ENCODE measurements around the gene SLX9.

SLX9 gene

DNA sequence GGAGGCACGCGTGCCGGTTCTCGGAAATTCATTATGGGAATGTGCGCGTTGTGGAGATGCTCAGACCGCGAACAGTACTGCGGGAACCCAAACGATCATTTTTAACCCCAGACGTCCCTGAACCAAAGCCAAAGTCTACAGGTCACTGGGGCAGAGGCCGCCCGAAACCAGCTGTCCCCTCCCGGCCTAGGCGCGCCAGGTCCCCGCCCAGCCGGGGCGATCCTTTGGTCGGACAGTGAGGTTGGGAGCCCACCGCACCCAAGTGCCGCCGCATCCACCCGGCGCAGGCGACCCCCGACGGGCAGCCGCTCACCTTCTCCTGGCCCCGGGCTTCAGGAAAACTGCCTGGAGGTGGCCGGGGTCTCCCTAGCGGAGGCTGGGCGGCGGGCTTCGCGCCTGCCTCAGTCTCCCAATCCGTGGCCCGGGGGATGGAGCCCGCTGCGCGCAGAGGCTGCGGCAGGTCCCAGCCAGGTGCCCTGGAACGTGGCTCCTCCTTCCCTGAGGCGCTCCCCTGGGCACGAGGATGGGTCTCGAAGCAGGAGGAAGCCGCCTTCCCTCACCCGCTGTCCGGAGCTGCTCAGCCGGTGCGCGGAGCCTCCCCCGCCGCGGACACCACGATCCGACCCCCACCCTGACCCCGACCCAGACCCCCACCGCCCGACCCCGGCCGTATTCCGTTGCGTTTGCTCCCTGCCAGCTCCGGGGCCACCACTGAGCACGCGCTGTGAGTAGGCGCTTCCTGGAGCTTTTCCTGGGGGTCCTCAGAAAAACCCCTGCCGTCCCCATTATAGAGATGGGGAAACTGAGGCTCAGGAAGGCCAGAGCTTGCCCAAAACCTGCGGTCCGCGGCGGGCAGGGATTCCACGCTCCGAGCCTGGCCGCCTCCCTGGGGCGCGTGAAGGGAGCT is 8.1 kb upstream of the SLX9 start:
- no peak for DNase-seq

DNA sequence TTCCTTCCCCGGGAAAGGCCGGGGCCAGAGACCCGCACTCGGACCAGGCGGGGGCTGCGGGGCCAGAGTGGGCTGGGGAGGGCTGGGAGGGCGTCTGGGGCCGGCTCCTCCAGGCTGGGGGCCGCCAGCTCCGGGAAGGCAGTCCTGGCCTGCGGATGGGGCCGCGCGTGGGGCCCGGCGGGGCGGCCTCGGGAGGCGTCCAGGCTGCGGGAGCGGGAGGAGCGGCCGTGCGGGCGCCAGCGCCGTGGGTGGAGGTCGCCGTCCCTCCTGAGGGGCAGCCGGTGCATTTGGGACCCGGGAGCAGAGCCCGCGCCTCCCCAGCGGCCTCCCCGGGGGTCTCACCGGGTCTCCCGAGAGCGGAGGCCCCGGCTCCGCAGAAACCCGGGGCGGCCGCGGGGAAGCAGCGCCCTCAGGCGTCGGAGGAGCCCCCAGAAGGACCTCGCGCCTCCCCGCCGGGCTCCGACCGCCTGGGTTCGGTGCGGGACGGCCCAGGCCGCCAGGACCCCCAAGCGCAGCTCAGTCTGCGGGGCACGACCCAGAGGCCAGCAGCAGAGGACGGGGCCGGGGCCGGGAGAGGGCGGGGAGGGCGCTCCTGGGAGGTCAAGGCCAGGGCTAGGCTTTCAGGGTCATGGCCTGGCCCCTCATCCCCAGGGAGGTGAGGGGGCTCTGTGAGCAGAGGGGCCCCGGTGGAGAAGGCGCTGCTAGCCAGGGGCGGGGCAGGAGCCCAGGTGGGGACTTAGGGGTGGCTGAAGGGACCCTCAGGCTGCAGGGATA is 7.2 kb upstream of the SLX9 start:
- no peak for DNase-seq

DNA sequence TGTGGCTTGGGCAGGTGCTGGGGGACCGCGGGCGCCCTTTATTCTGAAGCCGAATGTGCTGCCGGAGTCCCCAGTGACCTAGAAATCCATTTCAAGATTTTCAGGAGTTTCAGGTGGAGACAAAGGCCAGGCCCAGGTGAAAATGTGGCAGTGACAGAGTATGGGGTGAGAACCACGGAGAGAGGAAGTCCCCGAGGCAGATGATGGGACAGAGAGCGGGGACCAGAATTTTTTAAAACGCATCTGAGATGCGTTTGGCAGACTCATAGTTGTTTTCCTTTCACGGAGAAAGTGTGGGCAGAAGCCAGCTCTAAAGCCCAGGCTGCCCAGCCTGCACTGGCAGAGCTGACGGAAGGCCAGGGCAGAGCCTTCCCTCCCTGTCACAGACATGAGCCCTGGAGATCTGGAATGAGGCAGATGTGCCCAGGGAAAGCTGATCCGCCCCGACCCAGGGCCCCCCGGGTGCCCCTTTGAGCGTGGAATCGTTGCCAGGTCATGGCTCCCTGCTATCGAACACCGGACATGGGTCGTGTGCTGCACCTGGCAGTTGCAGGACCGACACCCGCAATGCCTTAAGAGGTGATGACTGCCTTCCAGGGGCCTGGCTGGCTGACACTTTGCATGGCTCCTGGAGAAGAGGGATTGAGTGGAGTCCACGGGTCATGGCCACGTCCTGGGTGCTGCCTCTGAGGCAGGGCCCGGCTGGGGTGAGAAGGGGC is 6.5 kb upstream of the SLX9 start:
- no peak for DNase-seq

DNA sequence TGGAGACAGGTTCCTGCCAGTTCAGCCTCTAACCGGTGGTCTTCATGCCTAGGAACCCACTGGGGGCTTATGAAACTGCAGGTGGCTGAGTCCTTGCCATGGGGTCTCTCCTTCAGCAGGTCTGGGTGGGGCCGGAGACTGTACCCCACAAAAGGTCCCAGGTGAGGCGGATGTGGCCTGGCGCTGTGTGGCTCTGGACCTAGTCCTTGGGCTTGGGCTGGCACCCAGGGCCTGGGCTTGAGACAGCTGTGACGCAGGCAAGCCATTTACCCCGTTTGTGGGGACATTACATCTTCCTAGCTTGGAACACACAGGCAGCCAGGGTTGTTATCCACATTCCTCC is 5.9 kb upstream of the SLX9 start:
- no peak for DNase-seq

DNA sequence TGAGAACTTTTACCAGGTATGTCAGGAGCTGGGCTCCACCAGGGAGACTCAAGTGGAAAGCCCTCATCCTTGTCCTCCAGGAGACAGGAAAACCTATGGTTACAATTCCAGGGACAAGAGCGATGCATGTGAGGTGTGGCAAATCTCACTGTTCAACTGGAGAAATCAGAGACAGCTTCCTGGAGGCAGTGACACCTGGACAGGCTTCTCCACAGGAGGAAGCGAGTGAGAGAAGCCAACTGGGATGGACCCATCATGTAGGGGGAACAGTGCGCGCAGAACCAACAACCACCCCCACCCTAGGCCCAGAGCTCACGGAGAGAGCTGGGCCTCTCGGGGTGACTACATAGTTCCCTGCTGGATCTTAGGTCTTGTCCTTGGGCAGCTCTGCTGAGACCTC is 5.6 kb upstream of the SLX9 start:
- no peak for DNase-seq

DNA sequence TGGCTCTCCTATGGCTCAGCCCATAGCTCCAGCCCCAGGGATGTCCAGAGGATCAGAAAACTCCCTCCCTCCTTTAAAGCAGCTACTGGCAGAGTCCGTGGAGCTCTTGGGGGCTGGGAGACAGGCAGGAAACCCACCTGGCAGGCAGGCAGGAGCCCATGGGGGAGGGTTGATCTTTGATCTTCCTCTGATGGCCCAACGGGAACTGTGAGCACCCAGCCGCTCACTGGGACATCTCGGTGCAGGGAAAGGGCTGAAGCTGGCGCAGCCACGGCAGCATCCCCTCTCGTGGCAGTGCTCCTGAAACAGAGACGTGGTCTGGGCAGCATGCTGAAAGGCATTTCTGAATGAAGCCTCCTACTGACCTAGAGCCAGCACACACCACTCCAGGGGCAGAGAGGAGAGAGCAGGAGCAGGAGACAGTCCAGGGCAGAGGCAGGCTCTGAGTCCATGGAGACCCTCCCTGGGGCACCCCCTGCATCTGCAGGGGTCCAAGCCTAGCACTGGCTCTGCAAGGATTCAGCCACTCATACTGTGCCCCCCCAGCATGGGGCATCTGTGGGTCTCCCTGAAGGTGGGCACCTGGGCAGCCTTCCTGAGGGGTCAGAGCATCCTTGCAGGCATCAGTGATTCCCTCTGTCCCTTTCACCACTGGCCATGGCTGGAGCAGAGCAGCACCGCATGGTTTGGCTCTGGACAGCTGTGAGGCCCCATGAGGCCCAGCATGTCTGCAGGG is 4.9 kb upstream of the SLX9 start:
- no peak for DNase-seq

DNA sequence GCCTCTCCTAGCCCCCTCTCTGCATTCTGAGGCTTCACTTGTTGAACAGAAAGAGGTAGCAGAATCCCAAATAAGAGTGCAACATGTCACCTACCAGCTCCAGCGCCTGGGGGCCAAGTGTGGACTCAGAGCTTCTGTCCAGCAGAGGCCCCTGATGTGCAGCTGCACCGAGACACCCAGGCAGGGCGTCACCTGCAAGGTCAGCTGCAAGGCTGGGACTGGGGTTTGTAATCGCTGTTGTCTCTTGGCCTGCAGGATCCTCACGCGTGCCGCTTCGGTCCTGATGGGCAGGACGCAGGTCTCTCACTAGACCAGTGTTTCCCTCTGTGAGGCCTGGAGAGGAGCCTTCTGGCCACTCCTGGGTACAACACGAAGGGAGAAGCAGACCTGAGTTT is 4.3 kb upstream of the SLX9 start:
- DNase-seq = no peak

DNA sequence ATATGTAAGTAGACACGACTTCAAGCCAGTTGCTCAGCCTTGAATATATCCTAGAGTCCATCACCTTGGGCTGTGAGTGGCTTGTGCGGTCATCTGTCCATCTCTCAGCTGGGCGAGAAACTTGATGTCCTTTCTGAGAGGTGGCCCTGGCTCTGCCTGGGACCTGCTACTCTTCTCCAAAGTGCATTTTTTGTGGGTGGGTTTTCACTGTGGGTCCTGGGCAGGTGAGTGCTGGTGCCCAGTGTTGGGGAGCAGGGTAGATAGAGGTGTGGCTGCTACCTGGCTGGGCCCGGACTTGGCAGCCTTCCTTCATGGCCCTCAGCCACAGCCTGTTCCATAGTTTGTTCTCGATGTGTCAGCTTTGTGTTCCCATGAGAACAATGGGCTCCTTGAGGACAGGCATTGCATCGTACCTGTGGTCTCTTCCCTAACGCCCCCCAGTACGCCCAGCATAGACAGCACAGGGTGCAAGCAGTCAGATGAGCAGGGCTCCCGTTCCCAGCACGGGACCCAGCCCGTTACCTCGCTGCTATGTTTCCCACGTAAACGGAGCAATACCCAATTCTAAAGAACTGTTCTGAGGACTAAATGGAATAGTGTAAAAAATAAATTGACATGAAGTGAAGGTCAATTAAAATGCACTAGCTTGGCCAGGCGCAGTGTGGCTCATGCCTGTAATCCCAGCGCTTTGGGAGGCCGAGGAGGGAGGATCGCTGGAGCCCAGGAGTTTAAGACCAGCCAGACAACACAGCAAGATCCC is 877 bp upstream of the SLX9 start:
- no peak for DNase-seq

DNA sequence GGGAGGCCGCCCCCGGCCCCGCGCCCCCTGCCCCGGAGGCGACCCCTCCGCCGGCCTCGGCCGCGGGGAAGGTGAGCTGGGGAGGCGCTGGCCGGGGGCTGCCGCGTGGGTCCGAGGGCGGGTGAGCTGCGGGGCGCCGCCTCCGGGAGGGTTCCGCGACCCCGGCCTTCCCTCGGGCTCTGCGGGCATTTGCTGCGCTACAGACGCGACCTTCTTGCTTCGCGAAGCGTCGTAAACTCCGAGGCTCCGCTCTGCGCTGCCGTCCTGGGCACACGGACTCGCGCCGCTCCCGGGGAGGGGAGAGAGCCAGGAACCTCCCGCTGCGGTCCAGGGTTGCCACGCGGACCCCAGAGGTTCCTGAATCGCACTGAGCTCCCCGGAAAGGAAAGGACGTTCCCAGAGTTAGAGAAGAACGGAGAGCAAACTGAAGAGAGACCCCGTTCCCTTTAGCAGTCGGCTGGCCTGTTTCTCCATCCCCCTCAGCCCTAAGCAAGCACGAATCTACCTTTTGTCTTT is 345 bp downstream of the SLX9 start:
- DNase-seq = no peak

DNA sequence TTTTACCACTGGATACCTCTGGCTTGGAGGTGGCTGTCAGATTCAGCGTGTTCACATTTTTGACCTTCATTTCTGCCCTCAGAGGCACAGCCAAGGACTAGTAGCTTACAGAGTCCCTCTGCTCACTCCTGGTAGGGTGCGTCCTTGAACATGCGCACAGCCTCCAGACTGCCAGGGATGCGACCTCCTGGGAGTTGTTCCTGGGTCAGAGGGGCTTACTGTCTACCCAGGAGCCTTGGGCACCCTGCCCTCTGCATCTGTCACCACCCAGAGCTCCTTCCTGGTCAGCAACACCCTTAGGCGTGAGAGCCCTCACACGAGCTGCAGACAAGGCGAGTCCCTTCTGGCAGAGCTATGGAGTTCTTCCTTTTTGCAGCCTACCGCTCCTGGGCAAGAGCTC is 1.7 kb downstream of the SLX9 start:
- no peak for DNase-seq

DNA sequence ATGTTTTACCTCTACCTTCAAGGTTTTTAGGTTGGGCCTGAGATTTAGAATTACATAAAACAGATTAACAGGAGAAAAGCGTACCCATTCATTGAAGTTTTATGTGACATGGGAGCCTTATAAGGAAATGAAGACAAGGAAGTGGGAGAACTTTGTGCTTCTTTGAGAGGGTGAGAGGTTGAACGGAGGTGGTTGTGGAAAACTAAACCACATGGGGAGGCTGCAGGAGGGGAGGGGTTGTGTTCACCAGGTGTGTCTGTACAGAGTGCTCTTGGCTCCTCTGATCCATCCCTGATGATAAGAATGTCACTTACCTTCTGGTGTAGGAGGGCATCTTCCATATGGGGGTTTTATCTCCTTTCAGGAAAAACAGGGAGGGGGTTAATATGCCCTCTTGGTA is 2.7 kb downstream of the SLX9 start:
- DNase-seq = no peak

DNA sequence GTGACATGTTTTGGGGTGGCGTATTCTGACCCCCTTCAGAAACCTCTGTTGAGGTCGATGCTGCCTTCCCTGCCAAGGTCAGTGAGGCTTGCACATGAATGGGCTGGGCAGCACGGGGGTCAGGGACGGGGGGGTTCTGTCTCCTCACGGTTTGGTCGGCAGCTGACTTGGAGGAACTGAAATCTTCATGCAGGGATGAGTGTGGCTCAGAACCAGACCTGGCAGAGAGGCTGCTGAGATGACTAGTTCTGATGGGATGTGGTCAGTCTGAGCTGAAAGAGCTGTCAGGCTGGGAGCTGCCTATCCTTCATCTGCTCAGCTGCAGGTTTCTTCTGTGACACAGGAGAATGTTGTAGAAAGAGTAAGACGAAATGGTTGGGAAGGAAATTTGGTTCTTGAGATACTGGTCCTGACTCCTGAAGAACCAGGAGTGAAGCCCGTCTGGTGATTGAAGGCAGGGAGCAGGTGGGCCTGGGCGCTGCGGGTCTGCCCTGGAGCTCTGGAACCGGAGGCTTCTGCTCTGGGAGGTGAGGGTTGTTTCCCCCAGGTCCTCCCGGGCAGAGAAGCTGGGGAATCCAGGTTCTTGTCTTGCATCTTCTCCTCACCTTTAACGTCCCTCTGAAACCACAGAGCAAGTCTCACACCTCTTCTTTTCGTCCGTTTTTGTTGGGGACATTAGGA is 3.3 kb downstream of the SLX9 start:
- DNase-seq = no peak

DNA sequence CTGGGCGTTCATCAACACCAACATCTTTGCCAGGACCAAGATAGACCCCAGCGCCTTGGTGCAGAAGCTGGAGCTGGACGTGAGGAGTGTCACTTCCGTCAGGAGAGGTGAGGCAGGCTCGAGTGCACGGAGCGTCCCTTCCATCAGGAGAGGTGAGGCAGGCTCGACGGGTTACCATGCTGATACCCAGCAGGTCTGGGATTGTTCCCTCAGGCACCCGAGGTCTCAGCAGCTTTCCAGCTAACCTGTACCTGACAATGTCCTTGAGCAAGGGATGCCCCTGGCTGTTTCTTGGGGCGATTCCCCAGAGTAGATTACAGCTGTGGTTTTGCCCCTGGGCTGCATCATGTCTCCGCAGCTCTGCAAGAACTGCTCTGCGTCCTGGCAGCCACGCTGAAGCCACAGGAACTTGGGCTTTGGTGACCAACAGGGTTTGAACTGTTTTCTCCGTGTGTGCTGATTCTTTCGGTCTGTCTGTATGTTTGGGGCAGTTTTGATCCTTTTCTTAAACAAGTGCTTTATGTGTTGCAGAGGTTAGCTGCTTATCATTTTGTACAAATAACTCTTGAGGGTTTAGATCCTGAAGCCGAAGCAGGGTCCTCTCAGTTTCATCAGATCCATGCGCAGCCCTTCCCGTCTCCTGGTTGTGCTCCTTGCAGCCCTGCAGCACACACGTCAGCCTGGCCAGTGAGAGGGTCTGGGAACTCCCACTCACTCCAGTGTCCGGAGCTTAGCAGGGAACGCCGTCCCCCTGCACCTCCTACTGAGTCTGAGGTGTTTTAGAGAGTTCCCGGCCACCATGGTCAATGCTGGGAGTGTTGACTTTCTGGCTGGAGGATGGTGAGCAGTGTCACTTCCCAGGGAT is 4.1 kb downstream of the SLX9 start:
- DNase-seq = no peak

DNA sequence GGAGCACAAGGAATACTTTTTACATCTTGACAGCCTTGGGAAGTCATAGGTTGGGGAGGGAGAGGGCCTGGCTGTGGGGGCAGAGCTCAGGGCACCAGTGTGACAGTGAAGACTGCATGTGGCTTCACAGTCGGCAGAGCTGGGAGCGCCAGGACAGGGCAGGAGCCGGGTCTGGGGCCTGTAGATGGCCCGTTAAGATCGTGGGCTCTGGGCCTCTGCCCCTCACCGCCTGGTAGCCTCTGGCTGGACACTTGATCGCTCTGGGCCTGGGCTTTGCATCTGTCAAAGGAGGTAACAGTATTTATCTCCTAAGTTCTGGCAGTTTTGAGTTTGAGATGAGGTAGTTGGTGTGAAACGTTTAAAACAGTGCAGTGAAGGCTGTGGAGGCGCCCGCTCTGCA is 4.8 kb downstream of the SLX9 start:
- DNase-seq = no peak

DNA sequence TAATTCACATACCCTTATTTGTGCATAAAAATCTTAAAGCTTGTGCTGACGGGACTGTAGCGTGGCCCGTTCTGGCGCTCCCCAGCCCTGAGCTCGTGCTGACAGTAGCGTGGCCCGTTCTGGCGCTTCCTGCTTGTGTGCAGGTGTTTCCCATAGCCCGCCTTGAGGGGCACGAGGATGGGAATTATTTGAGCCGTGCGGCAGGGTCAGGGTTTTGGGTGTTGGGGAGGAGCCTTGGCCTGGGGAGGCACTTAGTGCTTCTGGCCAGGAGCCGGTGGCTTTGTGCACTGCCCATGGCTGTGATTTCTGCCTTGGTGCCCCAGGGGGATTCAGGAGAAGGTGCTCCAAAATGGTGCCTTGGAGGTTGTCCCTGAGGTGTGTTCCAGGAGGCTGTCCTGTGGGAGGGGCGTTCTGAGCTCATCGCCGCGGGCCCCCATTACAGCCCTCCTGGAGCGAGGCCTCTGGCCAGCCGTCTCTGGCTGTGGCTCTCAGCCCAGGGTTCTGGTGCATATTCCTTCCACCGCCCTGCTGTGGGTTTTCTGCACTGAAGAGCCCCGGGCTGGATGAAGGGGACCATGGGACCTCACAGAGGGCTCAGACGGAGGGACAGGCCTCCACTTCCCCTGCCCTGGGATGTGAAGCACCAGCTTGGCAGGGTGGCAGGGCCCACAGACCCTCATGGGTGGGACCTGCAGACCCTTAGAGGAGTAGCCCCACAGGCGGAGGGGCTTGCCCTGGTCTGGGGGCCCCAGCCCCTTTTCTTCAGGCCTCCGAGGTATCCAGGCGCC is 6.6 kb downstream of the SLX9 start:
- DNase-seq = no peak

DNA sequence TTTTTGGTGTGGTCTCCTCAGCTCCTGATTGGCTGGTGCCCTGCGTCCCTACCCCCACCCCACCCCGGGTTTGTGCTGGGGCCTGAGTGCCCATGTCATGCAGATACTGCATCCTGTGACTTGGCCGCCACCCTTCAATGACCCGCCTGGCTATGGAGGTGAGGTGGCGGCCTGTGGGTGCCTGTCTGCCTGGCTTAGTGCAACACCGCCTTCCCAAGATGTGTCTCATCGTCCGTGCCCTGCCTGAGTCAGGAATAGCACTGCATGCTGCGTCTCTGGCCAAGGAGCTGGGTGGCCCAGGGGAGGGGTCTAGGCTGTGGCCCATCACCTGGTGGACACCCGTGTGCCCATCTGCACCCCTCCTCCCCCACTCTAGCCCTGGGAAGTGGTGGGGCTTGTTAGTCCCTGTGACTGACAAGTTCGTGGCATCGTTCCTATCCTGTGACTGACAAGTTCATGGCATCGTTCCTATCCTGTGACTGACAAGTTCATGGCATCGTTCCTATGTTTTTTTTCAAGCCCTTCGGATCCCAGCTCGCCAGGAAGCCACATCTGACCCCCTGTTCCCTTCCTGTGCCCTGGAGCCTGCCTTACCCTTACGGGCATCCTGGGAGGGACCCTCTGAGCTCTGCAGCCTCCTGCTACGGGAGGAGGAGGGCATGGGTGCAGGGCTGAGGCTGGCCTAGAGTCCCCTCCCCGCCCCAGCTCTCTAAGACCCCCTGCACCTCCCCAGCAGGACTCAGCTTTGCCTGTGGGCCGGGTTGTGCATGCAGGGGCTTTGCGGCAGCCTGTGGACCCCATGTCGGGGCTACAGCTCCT is 7.5 kb downstream of the SLX9 start:
- DNase-seq = no peak

DNA sequence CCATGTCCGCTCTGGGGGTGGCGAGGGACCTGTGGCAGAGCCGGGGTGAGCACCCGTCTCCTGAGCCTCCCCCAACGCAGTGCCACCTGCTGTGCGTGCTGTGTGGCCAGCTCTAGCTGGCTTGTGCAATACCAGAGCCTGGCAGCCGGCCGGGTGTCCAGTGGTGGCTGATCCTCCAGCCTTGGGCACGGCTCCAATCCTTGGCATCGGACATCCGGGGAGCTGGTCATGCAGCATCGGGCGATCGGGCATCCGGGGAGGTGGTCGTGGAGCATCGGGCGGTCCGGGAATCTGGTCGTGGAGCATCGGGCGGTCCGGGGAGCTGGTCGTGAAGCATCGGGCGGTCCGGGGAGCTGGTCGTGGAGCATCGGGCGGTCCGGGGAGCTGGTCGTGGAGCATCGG is 8.1 kb downstream of the SLX9 start:
- DNase-seq = no peak

DNA sequence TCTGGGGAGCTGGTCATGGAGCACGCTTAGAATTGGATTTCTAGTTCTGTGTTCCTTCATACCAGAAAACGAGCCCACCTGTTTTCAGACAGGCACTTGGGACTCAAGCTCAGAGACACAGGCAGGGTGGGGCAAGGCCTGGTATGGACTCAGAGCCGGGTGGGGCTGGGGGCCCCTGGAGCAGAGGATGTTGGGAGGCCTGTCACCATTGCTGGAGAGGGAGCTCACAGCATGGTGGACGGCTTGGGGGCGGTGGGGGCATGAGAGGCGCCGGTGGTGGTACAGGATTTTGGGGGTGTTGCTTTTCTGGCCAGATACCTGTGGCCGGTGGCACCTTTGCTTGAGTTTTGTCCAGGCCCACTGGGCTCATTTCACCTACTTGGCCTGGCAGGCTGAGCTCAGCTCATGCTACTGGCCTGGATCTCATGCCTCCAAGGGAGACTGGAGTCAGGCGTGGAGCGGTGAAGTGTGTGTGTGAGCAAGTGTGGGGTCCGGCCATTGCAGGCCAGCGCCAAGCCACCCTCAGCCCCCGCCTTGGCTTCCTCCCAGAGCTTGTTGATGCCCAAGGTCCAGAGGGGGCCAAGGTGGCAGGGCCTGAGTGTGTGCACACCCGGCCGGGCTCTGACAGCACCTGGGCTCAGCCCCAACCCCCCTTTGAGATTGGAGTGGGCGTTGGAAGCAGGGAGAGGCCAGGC is 8.7 kb downstream of the SLX9 start:
- no peak for DNase-seq
